Thymus (tissue), 11 donors: Measurements from ENCODE around the gene KLF16. TPM values are rescaled to one million over a fixed set of nuclear protein-coding genes. Genes with fewer than 3 reads are reported as not detected.

Experiments used
- DNase-seq, 9 donors: peaks; one replicate each; pipeline ENCODE4 v3.0.0-alpha.2; 2013; ENCODE audit warnings: low spot score in 9 of 9, low read depth in 6 of 9, missing footprints in 1 of 9
- H3K27ac ChIP-seq, 2 donors: one replicate each; pipeline ENCODE4 v1.5.1; 2013; ENCODE audit warnings: control low read depth in 1 of 2, low read depth in 1 of 2, low read length in 1 of 2, mild to moderate bottlenecking in 1 of 2, moderate library complexity in 1 of 2
- H3K27me3 ChIP-seq, 2 donors: one replicate each; pipeline ENCODE4 v1.5.1; 2013; ENCODE audit warnings: low read length in 1 of 2; ENCODE audit not compliant: control insufficient read depth in 2 of 2, insufficient read depth in 1 of 2
- H3K36me3 ChIP-seq, 2 donors: one replicate each; pipeline ENCODE4 v1.5.1; 2013; ENCODE audit warnings: low read length in 1 of 2, mild to moderate bottlenecking in 1 of 2, moderate library complexity in 1 of 2; ENCODE audit not compliant: control insufficient read depth in 2 of 2, insufficient read depth in 2 of 2
- H3K4me1 ChIP-seq, 2 donors: one replicate each; pipeline ENCODE4 v1.5.1; 2013; ENCODE audit warnings: low read length in 2 of 2; ENCODE audit not compliant: control insufficient read depth in 2 of 2, insufficient read depth in 2 of 2
- H3K4me3 ChIP-seq, 2 donors: one replicate each; pipeline ENCODE4 v1.5.1; 2013; ENCODE audit warnings: low read length in 2 of 2, control low read depth in 1 of 2, mild to moderate bottlenecking in 1 of 2
- H3K9me3 ChIP-seq, 2 donors: one replicate each; pipeline ENCODE4 v1.5.1; 2013; ENCODE audit warnings: low read length in 1 of 2, mild to moderate bottlenecking in 1 of 2; ENCODE audit not compliant: control insufficient read depth in 2 of 2, insufficient read depth in 1 of 2
- WGBS: extraction: QIAGEN DNeasy Blood & Tissue Kit; methylation state at CpG from one replicate; pipeline ENCODE4 v1.1.7; 2013; 5-methylcytosine and 5-hydroxymethylcytosine counted together
- polyA plus RNA-seq: library from polyadenylated mRNA; stranded (reverse); fragments of 200-250 nt; gene quantifications from one replicate; pipeline ENCODE4 v1.2.3, GENCODE V29; 2013
- total RNA-seq: library from RNA; stranded (reverse); fragments of 120-200 nt; gene quantifications from one replicate; pipeline ENCODE4 v1.2.4, GENCODE V29; 2013
- donor health status: healthy.

The KLF16 gene
- total and polyA plus RNA-seq, 2 donors, result 3.2 to 8.4 TPM

DNA sequence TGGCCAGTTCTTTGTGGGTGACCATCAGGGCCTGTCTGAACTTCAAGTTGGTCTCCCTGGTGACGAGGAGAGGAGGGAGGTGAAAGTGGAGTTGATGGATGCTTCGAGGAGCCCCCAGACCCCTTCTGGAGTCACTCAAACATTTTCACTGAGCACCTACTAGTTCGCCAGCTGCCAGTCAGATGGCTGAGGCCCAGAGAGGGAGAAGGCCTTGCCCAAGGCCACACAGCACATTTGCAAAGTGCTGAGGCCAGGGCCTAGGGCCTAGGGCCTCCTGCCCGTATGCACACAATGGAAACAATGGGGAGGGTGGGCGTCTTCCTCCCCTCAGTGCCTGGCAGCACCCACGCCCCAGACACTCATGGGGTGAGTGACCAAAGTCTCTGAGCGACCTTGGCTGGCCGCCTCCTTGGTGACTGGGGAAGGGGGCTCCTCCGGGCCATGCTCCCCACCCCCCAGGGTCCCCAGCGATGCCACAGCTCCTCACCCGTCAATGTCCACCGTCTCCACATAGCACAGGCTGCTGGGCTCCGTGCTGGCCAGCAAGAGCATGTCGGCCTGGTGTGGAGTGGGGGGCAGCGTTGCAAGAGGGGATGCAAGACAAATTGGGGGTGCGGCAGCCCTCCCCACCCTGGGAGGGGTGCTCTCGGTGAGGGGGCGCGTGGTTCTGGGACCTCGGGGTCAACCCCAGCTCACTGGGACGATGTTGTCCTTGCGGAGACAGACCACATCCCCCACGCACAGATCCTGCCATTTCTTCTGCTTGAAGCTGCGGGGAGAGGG is 57.8 kb downstream of the KLF16 start:
- DNase-seq, result no peak
- H3K36me3 ChIP-seq, result peaks cover 0 to 17% of the 10 kb centered on the region in 2 donors
- no peak overlapping the region for H3K4me3 ChIP-seq
- peaks cover 0 to 2% of the 10 kb centered on the region in 2 donors for H3K27me3 ChIP-seq
- no peaks in the 10 kb centered on the region for H3K4me1 ChIP-seq
- H3K27ac ChIP-seq, result no peak overlapping the region
- WGBS, result 96% methylated on average over 24 of the region's 24 CpGs
- no peaks in the 10 kb centered on the region for H3K9me3 ChIP-seq

DNA sequence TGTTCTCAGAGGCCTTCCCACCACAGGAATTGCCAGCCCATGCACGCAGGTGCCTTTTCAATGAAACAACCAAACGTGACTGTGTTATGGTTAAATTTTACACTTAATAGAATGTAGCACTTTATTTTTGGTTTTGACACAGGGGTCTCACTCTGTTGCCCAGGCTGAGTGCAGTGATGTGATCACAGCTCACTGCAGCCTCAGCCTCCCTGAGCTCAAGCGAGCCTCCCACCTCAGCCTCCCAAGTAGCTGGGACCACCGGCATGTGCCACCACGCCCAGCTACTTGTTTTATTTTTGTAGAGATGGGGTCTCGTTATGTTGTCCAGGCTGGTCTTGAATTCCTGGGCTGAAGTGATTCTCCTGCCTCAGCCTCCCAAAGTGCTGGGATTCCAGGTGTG is 58.5 kb downstream of the KLF16 start:
- H3K36me3 ChIP-seq, result peaks cover 0 to 24% of the 10 kb centered on the region in 2 donors
- DNase-seq, result no peak
- no peak overlapping the region for H3K4me3 ChIP-seq
- H3K4me1 ChIP-seq, result no peaks in the 10 kb centered on the region
- H3K9me3 ChIP-seq, result peaks cover 0 to 1% of the 10 kb centered on the region in 2 donors
- H3K27me3 ChIP-seq, result peaks cover 0 to 2% of the 10 kb centered on the region in 2 donors
- 99% methylated on average over 6 of the region's 6 CpGs for WGBS
- H3K27ac ChIP-seq, result no peak overlapping the region

Other genes with a start within 250 kb of the KLF16 start
- gene TCF3, start 211.0 kb downstream of the KLF16 start, total RNA-seq, result 76.0 TPM
- gene TCF3, start 211.0 kb downstream of the KLF16 start, polyA plus RNA-seq, result 81.2 TPM
- under 0.01 TPM for gene ONECUT3, start 110.1 kb downstream of the KLF16 start, total RNA-seq
- gene ONECUT3, start 110.1 kb downstream of the KLF16 start, polyA plus RNA-seq, result 0.02 TPM
- 1.3 TPM for gene ATP8B3, start 51.3 kb downstream of the KLF16 start, total RNA-seq
- 3.6 TPM for gene ATP8B3, start 51.3 kb downstream of the KLF16 start, polyA plus RNA-seq
- 3.8 TPM for gene REXO1, start 15.1 kb downstream of the KLF16 start, total RNA-seq
- 28.7 TPM for gene REXO1, start 15.1 kb downstream of the KLF16 start, polyA plus RNA-seq
- gene ABHD17A, start 21.9 kb upstream of the KLF16 start, total RNA-seq, result 97.4 TPM
- gene ABHD17A, start 21.9 kb upstream of the KLF16 start, polyA plus RNA-seq, result 90.4 TPM
- gene ADAT3, start 41.8 kb upstream of the KLF16 start, total RNA-seq, result 2.0 TPM
- 4.5 TPM for gene ADAT3, start 41.8 kb upstream of the KLF16 start, polyA plus RNA-seq
- 9.2 TPM for gene SCAMP4, start 41.8 kb upstream of the KLF16 start, total RNA-seq
- gene SCAMP4, start 41.8 kb upstream of the KLF16 start, polyA plus RNA-seq, result 21.9 TPM
- 52.0 TPM for gene CSNK1G2, start 77.6 kb upstream of the KLF16 start, total RNA-seq
- gene CSNK1G2, start 77.6 kb upstream of the KLF16 start, polyA plus RNA-seq, result 80.9 TPM
- gene BTBD2, start 152.1 kb upstream of the KLF16 start, total RNA-seq, result 18.0 TPM
- gene BTBD2, start 152.1 kb upstream of the KLF16 start, polyA plus RNA-seq, result 36.9 TPM
- 59.4 TPM for gene MKNK2, start 187.7 kb upstream of the KLF16 start, total RNA-seq
- 97.9 TPM for gene MKNK2, start 187.7 kb upstream of the KLF16 start, polyA plus RNA-seq
- 20.0 TPM for gene MOB3A, start 232.7 kb upstream of the KLF16 start, total RNA-seq
- gene MOB3A, start 232.7 kb upstream of the KLF16 start, polyA plus RNA-seq, result 29.7 TPM
- 5.1 TPM for gene IZUMO4, start 233.3 kb upstream of the KLF16 start, total RNA-seq
- 37.8 TPM for gene IZUMO4, start 233.3 kb upstream of the KLF16 start, polyA plus RNA-seq